T-helper 17 cell (primary cell): ENCODE measurements around the gene MRPL20. TPM values are rescaled to one million over a fixed set of nuclear protein-coding genes. Genes with fewer than 3 reads are reported as not detected.

ENCODE experiments used
- ATAC-seq: fragments of 150-1000 bp; cut with Tn5 transposase; 2 replicates; pipeline ENCODE4 v1.10.0; 2021; ENCODE audit warnings: mild to moderate bottlenecking, moderate library complexity
- DNase-seq, 3 donors: peaks; one replicate each; pipeline versions ENCODE4 v3.0.0 to v3.0.0-alpha.2; 2020 to 2021
- H3K9me3 ChIP-seq: one replicate; pipeline ENCODE4 v1.7.0; 2013; ENCODE audit warnings: low read length, mild to moderate bottlenecking; ENCODE audit not compliant: control insufficient read depth, poor library complexity, severe bottlenecking
- H3K27ac Mint-ChIP-seq: one replicate; pipeline ENCODE4 v1.8.0; 2022; ENCODE audit warnings: mild to moderate bottlenecking, moderate library complexity, mixed read lengths
- H3K27me3 Mint-ChIP-seq: one replicate; pipeline ENCODE4 v1.8.0; 2022; ENCODE audit warnings: mixed read lengths
- H3K36me3 Mint-ChIP-seq: one replicate; pipeline ENCODE4 v1.8.0; 2022; ENCODE audit warnings: low read depth, mixed read lengths
- H3K4me1 Mint-ChIP-seq: one replicate; pipeline ENCODE4 v1.8.0; 2022; ENCODE audit warnings: mild to moderate bottlenecking, mixed read lengths
- H3K4me3 Mint-ChIP-seq: one replicate; pipeline ENCODE4 v1.8.0; 2022; ENCODE audit warnings: mild to moderate bottlenecking, moderate library complexity, mixed read lengths
- total RNA-seq, 4 donors: library from RNA in 2 of 4; stranded (reverse) in 2 of 4; gene quantifications; one replicate each; pipeline ENCODE4 v1.2.3 and lab custom pipeline; 2022 to 2026

MRPL20 gene
- total RNA-seq, 2 donors from 2014 or later: 88.0 to 92.1 TPM

DNA sequence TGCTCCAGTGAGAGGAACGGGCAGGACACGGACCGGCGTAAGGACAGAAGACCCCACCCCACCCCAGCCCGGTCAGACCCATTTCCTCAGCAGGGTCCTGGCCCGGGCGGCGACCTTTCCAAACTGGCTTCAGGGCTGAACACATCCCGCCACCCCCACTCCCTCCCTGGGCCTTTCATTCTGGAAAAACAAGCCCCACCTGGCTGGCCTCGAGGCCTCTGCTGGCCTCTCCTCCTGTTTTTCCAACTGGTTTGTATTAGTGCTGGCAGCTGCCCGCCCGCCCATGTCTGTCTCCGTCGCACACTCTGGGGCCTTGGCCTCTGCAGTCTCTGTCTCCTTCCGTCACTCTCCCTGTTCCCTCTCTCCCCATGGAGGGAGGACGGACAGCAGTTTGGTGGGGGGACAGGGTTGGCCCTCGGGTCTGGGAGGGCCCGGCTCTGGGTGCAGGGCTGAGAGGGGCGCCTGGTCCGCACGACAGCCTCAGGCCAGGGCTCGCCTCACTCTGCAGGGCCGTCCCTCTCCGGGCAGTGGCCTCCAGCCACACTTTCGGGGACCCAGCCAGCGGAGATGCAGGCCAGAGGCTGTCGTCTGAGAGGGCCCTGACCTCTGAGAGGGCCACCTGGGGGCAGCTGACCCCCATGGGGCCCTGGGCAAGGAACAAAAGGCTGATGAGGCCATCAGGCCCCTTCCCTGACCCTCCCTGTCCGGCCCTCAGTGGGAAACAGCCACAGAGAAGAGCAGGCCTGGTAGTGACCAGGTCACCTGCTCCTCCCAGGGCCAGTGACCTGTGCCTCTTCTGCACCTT lies 47.2 kb downstream of the MRPL20 start:
- Mint-ChIP-seq H3K4me1 (peaks cover 8% of the 10 kb centered on the region), H3K4me3 (no peak overlapping the region), H3K27ac (no peak overlapping the region), H3K27me3 (no peaks in the 10 kb centered on the region), H3K36me3 (no peaks in the 10 kb centered on the region)
- ATAC-seq (no peak), DNase-seq (no peak)
- no peaks in the 10 kb centered on the region for H3K9me3 ChIP-seq

- H3K4me1 Mint-ChIP-seq: peaks cover 9% of the 10 kb centered on the region
- DNase-seq (peak in 1 of 3 donors; percentile 7), ATAC-seq (peak; percentile 77)
- peak overlapping the region; percentile 63 for H3K4me3 Mint-ChIP-seq
- no peaks in the 10 kb centered on the region for H3K27me3 Mint-ChIP-seq
- H3K27ac Mint-ChIP-seq: no peak overlapping the region
- no peaks in the 10 kb centered on the region for H3K36me3 Mint-ChIP-seq
- H3K9me3 ChIP-seq: no peaks in the 10 kb centered on the region
Measured at GRCh38 chr1:1359308-1359663, 47.8 kb downstream of the MRPL20 start.

- peak; percentile 21 for ATAC-seq
- Mint-ChIP-seq H3K27me3 (no peaks in the 10 kb centered on the region), H3K4me3 (peak within 1 kb of the TSS; percentile 63), H3K4me1 (peaks cover 10% of the 10 kb centered on the region), H3K27ac (no peak within 1 kb of the TSS), H3K36me3 (no peaks in the 10 kb centered on the region)
- no peaks in the 10 kb centered on the region for H3K9me3 ChIP-seq
- peak in 1 of 3 donors; percentile 6 for DNase-seq
Measured at GRCh38 chr1:1358433-1359271, 48.4 kb downstream of the MRPL20 start, which contains the start of gene MXRA8. Gene MXRA8, minus strand, starts transcription at chr1:1358555. Its CDS starts 51 bp downstream, at chr1:1358504.

- ATAC-seq: no peak
- Mint-ChIP-seq H3K4me3 (no peak overlapping the region), H3K27me3 (peaks cover 2% of the 10 kb centered on the region), H3K27ac (no peak overlapping the region), H3K4me1 (peaks cover 14% of the 10 kb centered on the region), H3K36me3 (no peaks in the 10 kb centered on the region)
- H3K9me3 ChIP-seq: no peaks in the 10 kb centered on the region
- DNase-seq: peak in 1 of 3 donors; percentile 9
Measured at GRCh38 chr1:1357871-1358432, 49.1 kb downstream of the MRPL20 start.

- no peaks in the 10 kb centered on the region for H3K36me3 Mint-ChIP-seq
- H3K27ac Mint-ChIP-seq: no peak overlapping the region
- ATAC-seq (no peak), DNase-seq (peak in 1 of 3 donors; percentile 4)
- no peaks in the 10 kb centered on the region for H3K9me3 ChIP-seq
- H3K4me1 Mint-ChIP-seq: peaks cover 21% of the 10 kb centered on the region
- H3K27me3 Mint-ChIP-seq: peaks cover 11% of the 10 kb centered on the region
- no peak overlapping the region for H3K4me3 Mint-ChIP-seq
Measured at GRCh38 chr1:1356796-1357401, 50.2 kb downstream of the MRPL20 start.

DNA sequence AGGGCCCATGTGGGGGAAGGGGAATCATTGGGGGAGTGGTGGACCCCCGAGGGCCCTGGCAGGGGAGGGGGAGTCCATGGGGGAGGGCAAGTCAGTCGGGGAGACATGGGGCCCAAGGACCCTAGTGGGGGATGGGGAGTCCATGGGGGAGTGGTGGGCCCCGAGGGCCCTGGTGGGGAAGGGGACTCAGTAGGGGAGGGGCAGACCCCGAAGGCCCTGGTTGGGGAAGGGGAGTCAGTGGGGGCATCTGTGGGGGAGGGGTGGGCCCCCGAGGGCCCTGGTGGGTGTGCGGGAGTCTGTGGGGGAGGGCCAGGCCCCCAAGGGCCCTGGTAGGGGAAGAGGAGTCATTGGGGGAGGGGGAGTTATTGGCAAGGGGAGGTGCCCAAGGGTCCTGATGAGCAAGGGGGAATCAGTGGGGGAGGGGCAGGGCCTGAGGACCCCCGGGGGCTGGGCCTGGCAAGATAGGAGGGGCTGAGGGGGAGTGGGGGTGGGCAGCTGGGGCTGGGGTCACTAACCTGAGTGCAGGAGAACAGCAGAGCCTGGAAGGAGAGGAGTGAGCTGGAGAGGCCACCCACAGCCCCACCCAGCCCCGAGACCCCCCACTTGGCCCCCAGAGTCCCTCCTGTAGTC lies 50.8 kb downstream of the MRPL20 start:
- ATAC-seq: no peak
- Mint-ChIP-seq H3K27me3 (peaks cover 11% of the 10 kb centered on the region), H3K27ac (no peak overlapping the region), H3K4me1 (peaks cover 21% of the 10 kb centered on the region), H3K36me3 (no peaks in the 10 kb centered on the region), H3K4me3 (no peak overlapping the region)
- H3K9me3 ChIP-seq: no peaks in the 10 kb centered on the region
- DNase-seq: no peak

DNA sequence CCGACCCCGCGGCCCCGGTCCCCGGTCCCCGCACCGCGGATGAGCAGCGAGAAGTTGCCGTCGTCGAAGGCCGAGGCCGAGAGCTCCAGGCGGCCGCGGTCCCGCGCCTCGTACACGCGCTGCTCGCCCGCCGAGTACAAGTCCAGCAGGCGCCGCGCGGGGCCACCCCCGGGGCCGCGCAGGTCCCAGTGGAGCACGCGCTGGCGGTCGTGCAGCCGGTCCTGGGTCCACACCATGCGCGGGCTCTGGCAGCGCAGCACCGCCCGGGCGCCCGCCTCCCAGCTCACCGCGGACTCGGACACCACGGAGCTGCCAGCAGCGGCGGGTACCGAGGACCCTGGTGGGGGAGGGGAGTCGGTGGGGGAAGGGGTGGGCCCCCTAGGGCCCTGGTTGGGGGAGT lies 51.7 kb downstream of the MRPL20 start:
- Mint-ChIP-seq H3K27me3 (peaks cover 11% of the 10 kb centered on the region), H3K36me3 (no peaks in the 10 kb centered on the region), H3K4me1 (peaks cover 21% of the 10 kb centered on the region), H3K4me3 (no peak overlapping the region), H3K27ac (no peak overlapping the region)
- no peaks in the 10 kb centered on the region for H3K9me3 ChIP-seq
- DNase-seq (peak in 1 of 3 donors; percentile 5), ATAC-seq (peak; percentile 20)

GRCh38 chr1:1354271-1355247 lies 52.5 kb downstream of the MRPL20 start:
- Mint-ChIP-seq H3K4me3 (no peak overlapping the region), H3K36me3 (no peaks in the 10 kb centered on the region), H3K27ac (no peak overlapping the region), H3K4me1 (peaks cover 21% of the 10 kb centered on the region), H3K27me3 (peaks cover 11% of the 10 kb centered on the region)
- ATAC-seq (peak; percentile 33), DNase-seq (no peak)
- H3K9me3 ChIP-seq: no peaks in the 10 kb centered on the region

GRCh38 chr1:1353389-1354151 lies 53.5 kb downstream of the MRPL20 start:
- peaks cover 11% of the 10 kb centered on the region for H3K27me3 Mint-ChIP-seq
- no peaks in the 10 kb centered on the region for H3K36me3 Mint-ChIP-seq
- H3K9me3 ChIP-seq: no peaks in the 10 kb centered on the region
- DNase-seq (no peak), ATAC-seq (no peak)
- no peak overlapping the region for H3K27ac Mint-ChIP-seq
- H3K4me1 Mint-ChIP-seq: peaks cover 13% of the 10 kb centered on the region
- peak overlapping the region; percentile 53 for H3K4me3 Mint-ChIP-seq

GRCh38 chr1:1352786-1353388 lies 54.2 kb downstream of the MRPL20 start:
- Mint-ChIP-seq H3K27me3 (peaks cover 11% of the 10 kb centered on the region), H3K27ac (no peak overlapping the region), H3K4me1 (peaks cover 13% of the 10 kb centered on the region), H3K4me3 (no peak overlapping the region), H3K36me3 (no peaks in the 10 kb centered on the region)
- ATAC-seq (no peak), DNase-seq (no peak)
- H3K9me3 ChIP-seq: no peaks in the 10 kb centered on the region
